Trophoblast cell (in vitro differentiated cells and primary cell): Measurements from ENCODE around the gene PKD1.

Source experiments
- DNase-seq, 2 donors: peaks; one replicate each; pipeline ENCODE4 v3.0.0-alpha.2; 2016
- H2AFZ ChIP-seq: 2 replicates; pipeline ENCODE4 v1.6.1; 2013; ENCODE audit warnings: low read length, moderate library complexity, mild to moderate bottlenecking; ENCODE audit not compliant: insufficient read depth, poor library complexity
- H2AK5ac ChIP-seq: 2 replicates; pipeline ENCODE4 v1.6.1; 2013; ENCODE audit warnings: mild to moderate bottlenecking, low read length
- H2BK120ac ChIP-seq: 2 replicates; pipeline ENCODE4 v1.6.1; 2013; ENCODE audit warnings: low read length, mild to moderate bottlenecking, moderate library complexity; ENCODE audit not compliant: insufficient read depth, poor library complexity
- H2BK12ac ChIP-seq: 2 replicates; pipeline ENCODE4 v1.6.1; 2013; ENCODE audit warnings: mild to moderate bottlenecking, low read length, moderate library complexity
- H2BK5ac ChIP-seq: 2 replicates; pipeline ENCODE4 v1.6.1; 2013; ENCODE audit warnings: low read length, low read depth, moderate library complexity, mild to moderate bottlenecking; ENCODE audit not compliant: poor library complexity
- H3K14ac ChIP-seq: 2 replicates; pipeline ENCODE4 v1.6.1; 2013; ENCODE audit warnings: mild to moderate bottlenecking, low read length
- H3K18ac ChIP-seq: 2 replicates; pipeline ENCODE4 v1.6.1; 2013; ENCODE audit warnings: mild to moderate bottlenecking, low read length
- H3K23ac ChIP-seq: 2 replicates; pipeline ENCODE4 v1.6.1; 2013; ENCODE audit warnings: low read length
- H3K27ac ChIP-seq: 2 replicates; pipeline ENCODE4 v1.5.1; 2013; ENCODE audit warnings: low read depth, mild to moderate bottlenecking, inconsistent platforms, low read length, moderate library complexity
- H3K27me3 ChIP-seq: 2 replicates; pipeline ENCODE4 v1.6.1; 2013; ENCODE audit warnings: inconsistent platforms, mild to moderate bottlenecking, low read length, moderate library complexity; ENCODE audit not compliant: insufficient read depth
- H3K36me3 ChIP-seq, 2 experiments: 1 replicate in 1 of 2; 2 replicates in 1 of 2; pipeline ENCODE4 v1.6.1; 2013; ENCODE audit warnings: low read length in 2 of 2, mild to moderate bottlenecking in 2 of 2, moderate library complexity in 1 of 2; ENCODE audit not compliant: insufficient read depth in 2 of 2, control insufficient read depth in 1 of 2
- H3K4ac ChIP-seq: 2 replicates; pipeline ENCODE4 v1.6.1; 2013; ENCODE audit warnings: low read depth, mild to moderate bottlenecking, low read length, moderate library complexity
- H3K4me1 ChIP-seq, 2 experiments: 1 replicate in 1 of 2; 2 replicates in 1 of 2; pipeline ENCODE4 v1.6.1; 2013; ENCODE audit warnings: low read length in 2 of 2, mild to moderate bottlenecking in 2 of 2, moderate library complexity in 1 of 2; ENCODE audit not compliant: insufficient read depth in 2 of 2, control insufficient read depth in 1 of 2
- H3K4me2 ChIP-seq: 2 replicates; pipeline ENCODE4 v1.6.1; 2013; ENCODE audit warnings: inconsistent platforms, mild to moderate bottlenecking, low read length, moderate library complexity
- H3K4me3 ChIP-seq: 2 replicates; pipeline ENCODE4 v1.5.1; 2013; ENCODE audit warnings: mild to moderate bottlenecking, low read depth, low read length, inconsistent platforms
- H3K79me1 ChIP-seq: one replicate; pipeline ENCODE4 v1.6.1; 2013; ENCODE audit warnings: low read length
- H3K79me2 ChIP-seq: 2 replicates; pipeline ENCODE4 v1.6.1; 2013; ENCODE audit warnings: low read length, mild to moderate bottlenecking; ENCODE audit not compliant: control insufficient read depth, insufficient read depth, poor library complexity
- H3K9ac ChIP-seq: 2 replicates; pipeline ENCODE4 v1.6.1; 2013; ENCODE audit warnings: mild to moderate bottlenecking, low read length
- H3K9me3 ChIP-seq: 2 replicates; pipeline ENCODE4 v1.6.1; 2013; ENCODE audit warnings: low read depth, mild to moderate bottlenecking, control low read depth, inconsistent platforms, low read length; ENCODE audit not compliant: insufficient read depth
- H4K12ac ChIP-seq: 2 replicates; pipeline ENCODE4 v1.6.1; 2013; ENCODE audit warnings: low read depth, mild to moderate bottlenecking, low read length, moderate library complexity
- H4K8ac ChIP-seq: 2 replicates; pipeline ENCODE4 v1.6.1; 2013; ENCODE audit warnings: low read depth, mild to moderate bottlenecking, low read length, moderate library complexity
- H4K91ac ChIP-seq: one replicate; pipeline ENCODE4 v1.6.1; 2013; ENCODE audit warnings: low read depth, mild to moderate bottlenecking, low read length, moderate library complexity
- WGBS: extraction: QIAGEN DNeasy Blood & Tissue Kit; methylation state at CpG from one replicate; pipeline ENCODE4 v1.1.7; 2013; ENCODE audit warnings: missing lambda C conversion rate; ENCODE audit not compliant: insufficient read length, insufficient coverage; ENCODE audit errors: extremely low coverage; 5-methylcytosine and 5-hydroxymethylcytosine counted together

PKD1 gene

GRCh38 chr16:2090481-2090776 is 45.3 kb downstream of the PKD1 start:
- H4K8ac ChIP-seq, result peak overlapping the region; percentile 8
- H2AFZ ChIP-seq, result no peak overlapping the region
- H3K23ac ChIP-seq, result no peak overlapping the region
- DNase-seq, result no peak
- WGBS, result no CpG with 5 or more reads among the region's 14 CpGs
- peak overlapping the region; percentile 5 for H3K4me3 ChIP-seq
- H3K9ac ChIP-seq, result no peak overlapping the region
- no peak overlapping the region for H2BK5ac ChIP-seq
- H4K12ac ChIP-seq, result peak overlapping the region; percentile 6
- H3K14ac ChIP-seq, result no peak overlapping the region
- H3K27ac ChIP-seq, result no peak overlapping the region
- H3K4me2 ChIP-seq, result peak overlapping the region; percentile 97
- H2BK12ac ChIP-seq, result no peak overlapping the region
- H3K79me1 ChIP-seq, result peaks cover 3% of the 10 kb centered on the region
- H3K9me3 ChIP-seq, result peaks cover 3% of the 10 kb centered on the region
- H3K4me1 ChIP-seq, result peaks cover 7 to 14% of the 10 kb centered on the region in 2 experiments
- no peak overlapping the region for H3K4ac ChIP-seq
- no peak overlapping the region for H2BK120ac ChIP-seq
- H3K79me2 ChIP-seq, result no peaks in the 10 kb centered on the region
- no peak overlapping the region for H3K18ac ChIP-seq
- peak overlapping the region; percentile 1 for H4K91ac ChIP-seq
- H3K27me3 ChIP-seq, result no peaks in the 10 kb centered on the region
- peak overlapping the region; percentile 8 for H2AK5ac ChIP-seq
- H3K36me3 ChIP-seq, result peaks cover 68 to 71% of the 10 kb centered on the region in 2 experiments

GRCh38 chr16:2089706-2090480 is 45.8 kb downstream of the PKD1 start:
- peak overlapping the region; percentile 6 for H4K12ac ChIP-seq
- peak overlapping the region; percentile 1 for H4K91ac ChIP-seq
- no peak overlapping the region for H3K27ac ChIP-seq
- peak overlapping the region; percentile 5 for H3K4me3 ChIP-seq
- no peak overlapping the region for H3K4ac ChIP-seq
- peaks cover 71 to 73% of the 10 kb centered on the region in 2 experiments for H3K36me3 ChIP-seq
- no peak overlapping the region for H2BK120ac ChIP-seq
- H2AFZ ChIP-seq, result no peak overlapping the region
- H3K23ac ChIP-seq, result no peak overlapping the region
- peaks cover 3% of the 10 kb centered on the region for H3K79me1 ChIP-seq
- peaks cover 3% of the 10 kb centered on the region for H3K9me3 ChIP-seq
- H3K18ac ChIP-seq, result no peak overlapping the region
- peak overlapping the region; percentile 8 for H2AK5ac ChIP-seq
- no peak overlapping the region for H3K14ac ChIP-seq
- H3K4me2 ChIP-seq, result no peak overlapping the region
- no peaks in the 10 kb centered on the region for H3K79me2 ChIP-seq
- no peak for DNase-seq
- H3K4me1 ChIP-seq, result peaks cover 7 to 14% of the 10 kb centered on the region in 2 experiments
- no peak overlapping the region for H2BK5ac ChIP-seq
- WGBS, result no CpG with 5 or more reads among the region's 44 CpGs
- H3K9ac ChIP-seq, result no peak overlapping the region
- no peak overlapping the region for H4K8ac ChIP-seq
- H3K27me3 ChIP-seq, result no peaks in the 10 kb centered on the region
- no peak overlapping the region for H2BK12ac ChIP-seq

GRCh38 chr16:2088759-2089358 is 46.8 kb downstream of the PKD1 start:
- no peak overlapping the region for H2AFZ ChIP-seq
- H2BK12ac ChIP-seq, result no peak overlapping the region
- peaks cover 7 to 14% of the 10 kb centered on the region in 2 experiments for H3K4me1 ChIP-seq
- H2BK5ac ChIP-seq, result no peak overlapping the region
- H3K18ac ChIP-seq, result no peak overlapping the region
- no peak overlapping the region for H3K4me2 ChIP-seq
- no peak for DNase-seq
- H3K27me3 ChIP-seq, result no peaks in the 10 kb centered on the region
- no peak overlapping the region for H2AK5ac ChIP-seq
- peak overlapping the region; percentile 21 for H3K4me3 ChIP-seq
- H3K9ac ChIP-seq, result no peak overlapping the region
- H3K79me2 ChIP-seq, result no peaks in the 10 kb centered on the region
- no peak overlapping the region for H3K14ac ChIP-seq
- peaks cover 3% of the 10 kb centered on the region for H3K9me3 ChIP-seq
- H4K12ac ChIP-seq, result no peak overlapping the region
- no peak overlapping the region for H4K8ac ChIP-seq
- H3K4ac ChIP-seq, result no peak overlapping the region
- H2BK120ac ChIP-seq, result no peak overlapping the region
- peaks cover 73 to 80% of the 10 kb centered on the region in 2 experiments for H3K36me3 ChIP-seq
- no CpG with 5 or more reads among the region's 20 CpGs for WGBS
- H3K79me1 ChIP-seq, result peaks cover 3% of the 10 kb centered on the region
- no peak overlapping the region for H3K23ac ChIP-seq
- no peak overlapping the region for H3K27ac ChIP-seq
- H4K91ac ChIP-seq, result no peak overlapping the region

- Histone ChIP-seq H2BK5ac (no peak overlapping the region), H3K4ac (no peak overlapping the region), H2BK12ac (no peak overlapping the region), H3K27ac (no peak overlapping the region), H3K9ac (no peak overlapping the region), H3K4me2 (no peak overlapping the region), H3K18ac (no peak overlapping the region), H3K14ac (no peak overlapping the region), H3K4me1 (peaks cover 7 to 14% of the 10 kb centered on the region in 2 experiments), H3K36me3 (peaks cover 73 to 80% of the 10 kb centered on the region in 2 experiments), H4K12ac (no peak overlapping the region), H2AK5ac (no peak overlapping the region), H2BK120ac (no peak overlapping the region), H2AFZ (no peak overlapping the region), H3K23ac (no peak overlapping the region), H3K4me3 (no peak overlapping the region), H4K91ac (no peak overlapping the region), H3K27me3 (no peaks in the 10 kb centered on the region), H3K79me1 (peaks cover 3% of the 10 kb centered on the region), H4K8ac (no peak overlapping the region), H3K79me2 (no peaks in the 10 kb centered on the region), H3K9me3 (peaks cover 3% of the 10 kb centered on the region)
- WGBS, result no CpG with 5 or more reads among the region's 41 CpGs
- DNase-seq, result no peak
These were observed 47.7 kb downstream of the PKD1 start for GRCh38 chr16:2087748-2088631.
